ENCODE results near the gene CERT1.

The CERT1 gene

DNA sequence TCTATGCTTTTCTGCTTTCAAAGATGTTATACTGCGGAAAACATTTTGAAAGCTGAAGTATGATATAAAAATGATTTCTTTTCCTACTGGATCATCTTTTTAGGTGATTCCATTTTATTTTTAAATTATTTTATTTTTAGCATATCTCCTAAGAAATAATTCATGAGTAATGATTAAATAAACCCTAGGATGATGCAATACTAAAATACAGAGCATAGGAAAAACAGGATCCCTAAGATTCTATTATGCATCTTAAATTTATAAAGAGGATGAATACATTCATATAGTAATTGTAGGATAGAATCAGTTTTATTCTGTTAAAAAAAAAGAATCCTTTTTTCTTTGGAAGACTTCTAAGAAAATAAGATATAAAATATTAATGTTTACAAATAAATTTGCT, 11.1 kb upstream of the CERT1 start:
- Histone ChIP-seq H3K4me1 (ENCODE audit: control insufficient read depth in 1 of 2, insufficient read depth in 2 of 2, low read length in 2 of 2) (peaks cover 0 to 5% of the 10 kb centered on the region in 2 donors), H3K9me3 (ENCODE audit: control insufficient read depth in 1 of 2, low read length in 2 of 2) (peaks cover 0 to 5% of the 10 kb centered on the region in 2 donors), H3K4me3 (ENCODE audit: low read depth in 1 of 2, low read length in 2 of 2) (no peak overlapping the region), H3K27me3 (ENCODE audit: low read depth, low read length) (no peaks in the 10 kb centered on the region), H3K27ac (ENCODE audit: low read length) (no peak overlapping the region), H3K36me3 (ENCODE audit: control insufficient read depth in 1 of 2, insufficient read depth in 2 of 2, low read length in 2 of 2) (no peaks in the 10 kb centered on the region)

DNA sequence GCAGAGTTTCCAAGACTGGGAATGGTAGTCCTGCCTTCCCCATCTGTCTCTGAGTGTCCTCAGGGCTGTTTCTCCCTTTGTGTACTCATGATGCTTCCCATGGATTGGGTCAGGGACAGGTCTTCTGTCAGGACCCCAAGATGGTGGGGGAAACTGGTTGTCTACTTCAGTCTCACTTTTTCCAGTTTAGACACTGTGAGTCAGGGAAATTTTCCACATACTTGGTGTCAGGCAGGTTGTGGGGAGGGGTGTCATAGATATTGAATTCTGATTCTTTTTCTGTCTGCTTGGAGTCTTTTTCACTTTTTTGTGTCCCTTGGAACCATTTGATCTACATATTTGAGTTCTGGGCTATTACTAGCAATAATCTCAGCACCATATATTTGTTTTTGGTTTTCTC, 10.6 kb upstream of the CERT1 start:
- peaks cover 0 to 5% of the 10 kb centered on the region in 2 donors for H3K4me1 ChIP-seq (ENCODE audit: control insufficient read depth in 1 of 2, insufficient read depth in 2 of 2, low read length in 2 of 2)
- H3K27ac ChIP-seq (ENCODE audit: low read length), result no peak overlapping the region
- no peak overlapping the region for H3K4me3 ChIP-seq (ENCODE audit: low read depth in 1 of 2, low read length in 2 of 2)
- no peaks in the 10 kb centered on the region for H3K36me3 ChIP-seq (ENCODE audit: control insufficient read depth in 1 of 2, insufficient read depth in 2 of 2, low read length in 2 of 2)
- no peaks in the 10 kb centered on the region for H3K27me3 ChIP-seq (ENCODE audit: low read depth, low read length)
- peaks cover 0 to 5% of the 10 kb centered on the region in 2 donors for H3K9me3 ChIP-seq (ENCODE audit: control insufficient read depth in 1 of 2, low read length in 2 of 2)

DNA sequence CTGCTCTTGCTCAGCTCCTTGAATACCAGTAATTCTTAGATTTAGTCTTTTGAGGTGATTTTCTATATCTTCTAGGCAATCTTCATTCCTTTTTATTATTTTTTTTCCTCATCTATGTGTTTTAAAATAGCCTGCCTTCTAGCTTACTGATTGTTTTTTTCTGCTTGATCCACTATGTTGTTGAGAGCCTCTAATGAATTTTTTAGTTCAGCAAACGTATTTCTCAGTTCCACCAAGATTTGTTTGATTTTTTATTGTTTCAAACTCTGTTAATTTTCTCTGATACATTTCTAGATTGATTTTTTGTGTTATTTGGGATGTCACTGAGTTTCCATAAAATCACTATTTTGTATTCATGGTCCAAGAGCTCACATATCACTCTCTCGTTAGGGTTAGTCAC, 9.8 kb upstream of the CERT1 start:
- Histone ChIP-seq H3K4me3 (ENCODE audit: low read depth in 1 of 2, low read length in 2 of 2) (no peak overlapping the region), H3K27ac (ENCODE audit: low read length) (no peak overlapping the region), H3K36me3 (ENCODE audit: control insufficient read depth in 1 of 2, insufficient read depth in 2 of 2, low read length in 2 of 2) (no peaks in the 10 kb centered on the region), H3K27me3 (ENCODE audit: low read depth, low read length) (no peaks in the 10 kb centered on the region), H3K9me3 (ENCODE audit: control insufficient read depth in 1 of 2, low read length in 2 of 2) (peaks cover 0 to 5% of the 10 kb centered on the region in 2 donors), H3K4me1 (ENCODE audit: control insufficient read depth in 1 of 2, insufficient read depth in 2 of 2, low read length in 2 of 2) (peaks cover 0 to 5% of the 10 kb centered on the region in 2 donors)

DNA sequence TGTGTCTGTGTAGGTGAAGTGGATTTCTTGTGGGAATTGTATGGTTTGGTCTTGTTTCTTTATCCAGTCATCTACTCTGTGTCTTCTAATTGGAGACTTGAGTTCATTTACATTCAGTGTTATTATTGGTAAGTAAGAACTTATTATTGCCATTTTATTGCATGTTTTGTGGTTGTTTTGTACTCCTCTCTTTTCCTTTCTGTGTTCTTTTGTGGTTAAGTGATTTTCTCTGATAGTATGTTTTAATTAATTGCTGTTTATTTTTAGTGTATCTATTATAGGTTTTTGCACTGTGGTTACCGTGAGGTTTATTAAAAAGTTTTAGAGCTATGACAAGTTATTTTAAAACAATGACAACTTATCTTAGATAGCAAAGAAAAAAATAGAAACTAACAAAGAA, 8.3 kb upstream of the CERT1 start:
- no peak overlapping the region for H3K4me3 ChIP-seq (ENCODE audit: low read depth in 1 of 2, low read length in 2 of 2)

DNA sequence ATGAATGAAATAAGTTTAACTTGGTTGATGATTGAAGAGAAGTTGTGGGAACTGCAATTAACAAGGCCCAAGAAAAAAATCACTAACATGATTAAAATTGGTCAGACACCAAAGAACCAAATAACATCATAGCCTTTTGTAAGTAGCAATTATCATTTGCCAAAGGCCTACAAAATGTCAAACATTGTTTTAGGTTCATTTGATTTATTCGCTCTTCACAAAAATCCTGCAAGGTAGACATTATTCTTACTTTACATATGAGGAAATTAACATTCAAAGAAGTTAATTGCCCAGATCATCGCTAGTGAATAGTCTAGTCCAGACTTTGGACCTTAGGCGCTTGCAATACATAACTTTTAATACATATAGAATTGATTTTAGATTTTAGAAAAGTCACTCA, 2.9 kb upstream of the CERT1 start:
- Histone ChIP-seq H3K36me3 (ENCODE audit: control insufficient read depth in 1 of 2, insufficient read depth in 2 of 2, low read length in 2 of 2) (no peaks in the 10 kb centered on the region), H3K27me3 (ENCODE audit: low read depth, low read length) (no peaks in the 10 kb centered on the region), H3K4me1 (ENCODE audit: control insufficient read depth in 1 of 2, insufficient read depth in 2 of 2, low read length in 2 of 2) (peaks cover 6 to 23% of the 10 kb centered on the region in 2 donors)

More for the DNA sequence above, 8.3 kb upstream of the CERT1 start:
- Histone ChIP-seq H3K9me3 (ENCODE audit: control insufficient read depth in 1 of 2, low read length in 2 of 2) (peaks cover 0 to 5% of the 10 kb centered on the region in 2 donors), H3K27ac (ENCODE audit: low read length) (no peak overlapping the region), H3K4me1 (ENCODE audit: control insufficient read depth in 1 of 2, insufficient read depth in 2 of 2, low read length in 2 of 2) (peaks cover 0 to 5% of the 10 kb centered on the region in 2 donors), H3K36me3 (ENCODE audit: control insufficient read depth in 1 of 2, insufficient read depth in 2 of 2, low read length in 2 of 2) (no peaks in the 10 kb centered on the region), H3K27me3 (ENCODE audit: low read depth, low read length) (no peaks in the 10 kb centered on the region)

DNA sequence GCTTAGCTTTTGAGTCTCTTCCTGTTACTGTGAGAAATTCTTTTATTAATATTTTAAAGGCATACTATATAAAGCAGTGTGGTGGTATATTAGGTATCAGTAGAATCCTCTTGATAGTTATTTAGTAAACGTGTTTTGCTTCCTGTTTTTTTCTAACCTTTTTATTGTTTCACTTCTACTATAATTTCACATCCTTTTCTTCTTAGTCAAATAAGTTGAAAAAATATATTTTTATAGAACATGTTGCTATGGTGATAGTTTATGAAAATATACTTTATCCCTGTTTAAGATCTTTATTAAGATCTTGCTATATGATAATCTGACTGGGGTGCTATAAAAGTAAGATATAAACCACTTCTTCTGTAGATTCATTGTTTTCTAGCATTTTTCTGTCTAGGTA, 2.4 kb upstream of the CERT1 start:
- no peaks in the 10 kb centered on the region for H3K27me3 ChIP-seq (ENCODE audit: low read depth, low read length)
- no peaks in the 10 kb centered on the region for H3K36me3 ChIP-seq (ENCODE audit: control insufficient read depth in 1 of 2, insufficient read depth in 2 of 2, low read length in 2 of 2)
- H3K4me1 ChIP-seq (ENCODE audit: control insufficient read depth in 1 of 2, insufficient read depth in 2 of 2, low read length in 2 of 2), result peaks cover 9 to 26% of the 10 kb centered on the region in 2 donors
- no peak overlapping the region for H3K27ac ChIP-seq (ENCODE audit: low read length)
- no peaks in the 10 kb centered on the region for H3K9me3 ChIP-seq (ENCODE audit: control insufficient read depth in 1 of 2, low read length in 2 of 2)
- no peak overlapping the region for H3K4me3 ChIP-seq (ENCODE audit: low read depth in 1 of 2, low read length in 2 of 2)

More for the DNA sequence above, 2.9 kb upstream of the CERT1 start:
- Histone ChIP-seq H3K9me3 (ENCODE audit: control insufficient read depth in 1 of 2, low read length in 2 of 2) (no peaks in the 10 kb centered on the region), H3K27ac (ENCODE audit: low read length) (no peak overlapping the region), H3K4me3 (ENCODE audit: low read depth in 1 of 2, low read length in 2 of 2) (no peak overlapping the region)

DNA sequence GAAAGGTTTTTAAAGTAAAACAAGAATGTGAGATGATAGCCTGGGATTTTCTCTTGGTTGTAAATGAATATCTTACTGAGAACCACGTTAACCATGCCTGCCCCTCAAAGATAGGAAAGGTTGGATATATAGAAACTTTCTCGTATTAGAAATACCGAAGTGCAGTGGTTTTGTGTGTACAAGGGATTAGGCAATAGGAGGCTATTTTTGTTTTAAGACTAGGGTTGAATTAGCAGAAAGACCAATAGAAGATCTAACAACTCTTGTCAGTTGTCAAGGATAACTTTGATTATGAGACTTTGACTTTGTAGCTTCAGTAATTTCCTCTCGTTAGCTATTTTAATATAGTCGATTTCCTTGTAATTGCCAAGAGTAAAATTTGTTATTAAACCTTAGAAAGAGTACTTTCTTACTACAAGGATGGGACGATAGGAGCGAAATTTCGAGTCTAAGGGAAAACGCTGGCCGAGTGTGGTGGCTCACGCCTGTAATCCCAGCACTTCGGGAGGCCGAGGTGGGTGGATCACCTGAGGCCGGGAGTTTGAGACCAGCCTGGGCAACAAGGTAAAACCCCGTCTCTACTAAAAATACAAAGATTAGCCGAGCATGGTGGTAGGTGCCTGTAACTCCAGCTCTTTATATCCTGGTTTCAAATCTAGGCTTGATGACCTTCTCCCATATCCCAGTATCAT, 1.1 kb upstream of the CERT1 start:
- H3K27me3 ChIP-seq (ENCODE audit: low read depth, low read length), result no peaks in the 10 kb centered on the region
- no peaks in the 10 kb centered on the region for H3K9me3 ChIP-seq (ENCODE audit: control insufficient read depth in 1 of 2, low read length in 2 of 2)
- peak overlapping the region; percentile 88 to 94 for H3K4me3 ChIP-seq (ENCODE audit: low read depth in 1 of 2, low read length in 2 of 2)
- H3K27ac ChIP-seq (ENCODE audit: low read length), result peak overlapping the region; percentile 88
- no peaks in the 10 kb centered on the region for H3K36me3 ChIP-seq (ENCODE audit: control insufficient read depth in 1 of 2, insufficient read depth in 2 of 2, low read length in 2 of 2)
- peaks cover 9 to 26% of the 10 kb centered on the region in 2 donors for H3K4me1 ChIP-seq (ENCODE audit: control insufficient read depth in 1 of 2, insufficient read depth in 2 of 2, low read length in 2 of 2)

DNA sequence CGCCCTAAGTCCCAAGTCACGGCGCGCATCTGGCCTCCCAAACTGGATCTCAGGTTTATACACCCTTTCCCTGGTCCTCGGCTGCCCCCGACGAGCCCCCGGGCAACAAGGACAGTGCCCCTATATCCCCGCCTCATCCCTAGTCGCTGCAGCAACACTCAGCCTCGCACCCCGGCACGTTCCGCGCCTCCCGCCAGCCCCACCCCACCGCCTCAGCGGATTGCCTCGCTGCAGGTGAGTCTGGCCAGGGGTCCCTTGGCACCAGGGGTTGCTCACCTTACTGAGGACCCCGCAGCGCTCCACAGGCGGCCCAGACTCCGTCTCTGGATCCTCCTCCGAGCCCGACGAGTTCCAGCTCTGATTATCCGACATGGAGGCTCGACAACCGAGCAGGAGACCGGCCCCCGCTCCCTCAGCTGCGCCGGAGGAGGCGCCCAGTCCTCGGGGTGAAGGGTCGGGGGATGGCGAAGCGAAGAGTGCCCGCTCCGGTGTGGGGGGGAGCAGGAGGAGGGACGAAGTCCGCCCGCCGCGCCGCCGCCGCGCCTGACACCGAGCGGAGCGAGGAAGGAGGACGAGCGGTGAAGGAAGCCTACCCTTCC, 494 bp downstream of the CERT1 start:
- Histone ChIP-seq H3K36me3 (ENCODE audit: control insufficient read depth in 1 of 2, insufficient read depth in 2 of 2, low read length in 2 of 2) (no peaks in the 10 kb centered on the region), H3K4me1 (ENCODE audit: control insufficient read depth in 1 of 2, insufficient read depth in 2 of 2, low read length in 2 of 2) (peaks cover 9 to 26% of the 10 kb centered on the region in 2 donors), H3K9me3 (ENCODE audit: control insufficient read depth in 1 of 2, low read length in 2 of 2) (no peaks in the 10 kb centered on the region), H3K4me3 (ENCODE audit: low read depth in 1 of 2, low read length in 2 of 2) (peak overlapping the region; percentile 88 to 94), H3K27ac (ENCODE audit: low read length) (peak overlapping the region; percentile 84), H3K27me3 (ENCODE audit: low read depth, low read length) (no peaks in the 10 kb centered on the region)

DNA sequence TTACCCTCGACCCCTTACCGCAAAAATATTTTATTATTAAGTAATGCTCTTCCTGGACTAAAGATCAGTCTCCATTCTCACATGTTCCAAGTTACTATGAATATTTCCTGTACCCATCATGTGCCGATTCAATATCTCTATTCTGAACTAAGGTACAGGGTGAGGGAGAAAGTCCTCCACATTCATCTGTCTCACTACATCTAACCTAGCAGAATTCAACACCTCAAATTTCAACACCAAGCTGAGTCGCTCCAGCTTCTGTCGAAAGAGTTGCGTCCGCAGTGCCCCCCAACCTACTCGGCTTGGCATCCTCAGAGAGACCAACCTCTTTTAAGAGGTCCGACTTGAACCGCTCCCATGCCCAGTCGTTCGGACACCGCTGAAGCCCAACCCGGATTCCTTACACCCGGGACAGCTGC, 1.0 kb downstream of the CERT1 start:
- Histone ChIP-seq H3K27ac (ENCODE audit: low read length) (peak overlapping the region; percentile 84), H3K36me3 (ENCODE audit: control insufficient read depth in 1 of 2, insufficient read depth in 2 of 2, low read length in 2 of 2) (no peaks in the 10 kb centered on the region), H3K4me3 (ENCODE audit: low read depth in 1 of 2, low read length in 2 of 2) (peak overlapping the region; percentile 88 to 94), H3K9me3 (ENCODE audit: control insufficient read depth in 1 of 2, low read length in 2 of 2) (no peaks in the 10 kb centered on the region), H3K4me1 (ENCODE audit: control insufficient read depth in 1 of 2, insufficient read depth in 2 of 2, low read length in 2 of 2) (peaks cover 9 to 26% of the 10 kb centered on the region in 2 donors), H3K27me3 (ENCODE audit: low read depth, low read length) (no peaks in the 10 kb centered on the region)

DNA sequence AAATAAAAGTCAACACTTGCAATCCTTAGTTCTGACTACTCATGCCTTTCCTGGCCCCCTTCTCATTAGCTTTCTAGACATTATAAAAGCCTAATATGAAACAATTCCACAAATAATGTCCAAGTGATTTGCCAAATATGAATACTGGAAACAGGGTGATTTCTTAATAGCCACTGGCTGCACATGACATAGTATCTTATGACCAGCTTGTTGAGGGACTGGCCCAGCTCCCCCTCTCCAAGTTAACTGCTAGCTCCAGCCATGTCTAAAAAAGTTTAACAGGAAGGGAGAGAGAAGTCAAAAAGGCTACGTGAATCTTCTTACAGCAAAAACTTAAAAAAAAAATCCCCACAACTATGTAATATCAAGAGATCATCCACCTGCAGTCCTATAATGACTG, 1.5 kb downstream of the CERT1 start:
- no peaks in the 10 kb centered on the region for H3K36me3 ChIP-seq (ENCODE audit: control insufficient read depth in 1 of 2, insufficient read depth in 2 of 2, low read length in 2 of 2)
- peak overlapping the region; percentile 88 to 94 for H3K4me3 ChIP-seq (ENCODE audit: low read depth in 1 of 2, low read length in 2 of 2)
- no peaks in the 10 kb centered on the region for H3K27me3 ChIP-seq (ENCODE audit: low read depth, low read length)
- no peaks in the 10 kb centered on the region for H3K9me3 ChIP-seq (ENCODE audit: control insufficient read depth in 1 of 2, low read length in 2 of 2)
- H3K27ac ChIP-seq (ENCODE audit: low read length), result peak overlapping the region; percentile 84
- H3K4me1 ChIP-seq (ENCODE audit: control insufficient read depth in 1 of 2, insufficient read depth in 2 of 2, low read length in 2 of 2), result peaks cover 9 to 26% of the 10 kb centered on the region in 2 donors

DNA sequence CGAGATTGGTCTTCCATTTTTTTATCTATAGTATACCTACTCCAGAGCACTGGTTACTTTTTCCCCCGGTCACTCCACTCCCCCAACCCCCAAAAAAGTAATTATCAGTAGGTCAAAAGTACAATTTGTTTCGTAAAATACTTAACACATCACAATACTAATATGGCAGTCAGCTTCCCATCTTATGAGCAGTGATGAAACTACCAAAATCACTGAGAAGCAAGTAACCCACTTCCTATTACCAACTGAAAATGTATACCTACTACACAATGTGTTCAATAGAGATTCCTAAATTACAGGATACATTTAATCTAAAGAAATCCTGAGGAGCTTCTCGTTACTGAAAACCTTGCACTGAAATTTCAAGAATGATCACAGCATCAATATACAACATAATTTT, 1.9 kb downstream of the CERT1 start:
- H3K9me3 ChIP-seq (ENCODE audit: control insufficient read depth in 1 of 2, low read length in 2 of 2), result no peaks in the 10 kb centered on the region

More for the DNA sequence above, 1.9 kb downstream of the CERT1 start:
- no peaks in the 10 kb centered on the region for H3K36me3 ChIP-seq (ENCODE audit: control insufficient read depth in 1 of 2, insufficient read depth in 2 of 2, low read length in 2 of 2)
- H3K4me3 ChIP-seq (ENCODE audit: low read depth in 1 of 2, low read length in 2 of 2), result peak overlapping the region; percentile 88 to 94
- peak overlapping the region; percentile 84 for H3K27ac ChIP-seq (ENCODE audit: low read length)
- H3K4me1 ChIP-seq (ENCODE audit: control insufficient read depth in 1 of 2, insufficient read depth in 2 of 2, low read length in 2 of 2), result peaks cover 9 to 28% of the 10 kb centered on the region in 2 donors
- H3K27me3 ChIP-seq (ENCODE audit: low read depth, low read length), result no peaks in the 10 kb centered on the region

Measured in muscle layer of duodenum (tissue), 2 donors.